Measurements from ENCODE around the gene ZNF746.

Gene ZNF746

GRCh38 chr7:149529136-149529718 is 31.6 kb upstream of the ZNF746 start (continued):
- TF ChIP-seq ZFP30 (CRISPR knock-in tag; IDR thresholded peaks at IDR 0.05) (no peak), TCF4 (CRISPR knock-in tag; IDR thresholded peaks at IDR 0.05; ENCODE audit: borderline replicate concordance) (no peak)

- ATAC-seq, result no peak
- TF ChIP-seq ZNF70 (CRISPR knock-in tag; IDR thresholded peaks at IDR 0.05), result no peak
- no peak for TF ChIP-seq CSRNP3 (CRISPR knock-in tag; IDR thresholded peaks at IDR 0.05)
- TF ChIP-seq ZFP3 (CRISPR knock-in tag; IDR thresholded peaks at IDR 0.05), result no peak
- TF ChIP-seq RARB (CRISPR knock-in tag; IDR thresholded peaks at IDR 0.05), result no peak
- no peak for TF ChIP-seq ARNTL (CRISPR knock-in tag; IDR thresholded peaks at IDR 0.05; ENCODE audit: borderline replicate concordance, low read depth)
- TF ChIP-seq BACH2 (CRISPR knock-in tag; IDR thresholded peaks at IDR 0.05; ENCODE audit: borderline replicate concordance), result no peak
- no peak for TF ChIP-seq CSDC2 (CRISPR knock-in tag; IDR thresholded peaks at IDR 0.05)
- TF ChIP-seq ZFP30 (CRISPR knock-in tag; IDR thresholded peaks at IDR 0.05), result no peak
- TF ChIP-seq ZNF565 (CRISPR knock-in tag; conservative IDR thresholded peaks at IDR 0.05; ENCODE audit: low read depth), result no peak
- no peak for TF ChIP-seq GLIS3 (CRISPR knock-in tag; IDR thresholded peaks at IDR 0.05)
- TF ChIP-seq TCF4 (CRISPR knock-in tag; IDR thresholded peaks at IDR 0.05; ENCODE audit: borderline replicate concordance), result no peak
- no peak for TF ChIP-seq POU6F1 (CRISPR knock-in tag; IDR thresholded peaks at IDR 0.05; ENCODE audit: borderline replicate concordance, low read depth)
- TF ChIP-seq CREB5 (CRISPR knock-in tag; IDR thresholded peaks at IDR 0.05; ENCODE audit: low read depth), result no peak
- TF ChIP-seq PPARA (CRISPR knock-in tag; IDR thresholded peaks at IDR 0.05; ENCODE audit: borderline replicate concordance), result no peak
Observed at GRCh38 chr7:149527414-149527813, 29.8 kb upstream of the ZNF746 start.

GRCh38 chr7:149525280-149525679 is 27.7 kb upstream of the ZNF746 start:
- TF ChIP-seq CSRNP3 (CRISPR knock-in tag; IDR thresholded peaks at IDR 0.05) (no peak), ARNTL (CRISPR knock-in tag; IDR thresholded peaks at IDR 0.05; ENCODE audit: borderline replicate concordance, low read depth) (no peak), GLIS3 (CRISPR knock-in tag; IDR thresholded peaks at IDR 0.05) (no peak), ZFP3 (CRISPR knock-in tag; IDR thresholded peaks at IDR 0.05) (no peak), CREB5 (CRISPR knock-in tag; IDR thresholded peaks at IDR 0.05; ENCODE audit: low read depth) (no peak), TOX (CRISPR knock-in tag; IDR thresholded peaks at IDR 0.05; ENCODE audit: borderline replicate concordance) (no peak), SNAI2 (CRISPR knock-in tag; IDR thresholded peaks at IDR 0.05) (no peak), ZNF70 (CRISPR knock-in tag; IDR thresholded peaks at IDR 0.05) (no peak), CSDC2 (CRISPR knock-in tag; IDR thresholded peaks at IDR 0.05) (no peak), PPARA (CRISPR knock-in tag; IDR thresholded peaks at IDR 0.05; ENCODE audit: borderline replicate concordance) (no peak), RARB (CRISPR knock-in tag; IDR thresholded peaks at IDR 0.05) (no peak), ESRRG (CRISPR knock-in tag; IDR thresholded peaks at IDR 0.05) (no peak), ZNF565 (CRISPR knock-in tag; conservative IDR thresholded peaks at IDR 0.05; ENCODE audit: low read depth) (no peak), OSR1 (CRISPR knock-in tag; IDR thresholded peaks at IDR 0.05) (no peak), ZFP30 (CRISPR knock-in tag; IDR thresholded peaks at IDR 0.05) (no peak)
- ATAC-seq, result no peak

GRCh38 chr7:149524394-149524793 is 26.8 kb upstream of the ZNF746 start:
- ATAC-seq, result no peak
- TF ChIP-seq PPARA (CRISPR knock-in tag; IDR thresholded peaks at IDR 0.05; ENCODE audit: borderline replicate concordance) (no peak), PATZ1 (CRISPR knock-in tag; IDR thresholded peaks at IDR 0.05; ENCODE audit: borderline replicate concordance) (no peak), TSHZ2 (CRISPR knock-in tag; IDR thresholded peaks at IDR 0.05) (no peak), CSDC2 (CRISPR knock-in tag; IDR thresholded peaks at IDR 0.05) (no peak)

All from SK-N-SH treated with all-trans-retinoic acid at 6 μM for 48 hours (cell line).